Astrocyte (in vitro differentiated cells and primary cell): ENCODE measurements around the gene RPA3. TPM values are rescaled to one million over a fixed set of nuclear protein-coding genes. Genes with fewer than 3 reads are reported as not detected.

Source experiments
- DNase-seq: peaks from one replicate; pipeline ENCODE4 v3.0.0-alpha.2; 2010; ENCODE audit warnings: low read depth
- FAIRE-seq: peaks from 2 replicates; lab custom pipeline; 2011; peaks lifted over from hg19 to GRCh38; lab: Jason Lieb, UNC
- H2AFZ ChIP-seq: 2 replicates; pipeline ENCODE4 v1.6.0; 2012; ENCODE audit warnings: low read depth, low read length, inconsistent platforms
- H3K27ac ChIP-seq: 2 replicates; pipeline ENCODE4 v1.5.1; 2011; ENCODE audit warnings: low read depth, low read length, inconsistent platforms
- H3K27me3 ChIP-seq: 2 replicates; pipeline ENCODE4 v1.6.0; 2011; ENCODE audit warnings: low read length, inconsistent platforms; ENCODE audit not compliant: insufficient read depth
- H3K36me3 ChIP-seq: 2 replicates; pipeline ENCODE4 v1.5.1; 2011; ENCODE audit warnings: low read length, inconsistent platforms; ENCODE audit not compliant: insufficient read depth
- H3K4me1 ChIP-seq: 2 replicates; pipeline ENCODE4 v1.5.1; 2011; ENCODE audit warnings: low read length, inconsistent platforms; ENCODE audit not compliant: insufficient read depth
- H3K4me2 ChIP-seq: 2 replicates; pipeline ENCODE4 v1.6.0; 2012; ENCODE audit warnings: low read length, inconsistent platforms
- H3K4me3 ChIP-seq: 2 replicates; pipeline ENCODE4 v1.5.1; 2011; ENCODE audit warnings: low read depth, mild to moderate bottlenecking, low read length, inconsistent platforms; ENCODE audit not compliant: insufficient read depth
- H3K79me2 ChIP-seq: 2 replicates; pipeline ENCODE4 v1.6.0; 2012; ENCODE audit warnings: mild to moderate bottlenecking, low read length, inconsistent platforms; ENCODE audit not compliant: insufficient read depth
- H3K9ac ChIP-seq: 2 replicates; pipeline ENCODE4 v1.6.0; 2012; ENCODE audit warnings: mild to moderate bottlenecking, low read length, inconsistent platforms
- H3K9me3 ChIP-seq: 2 replicates; pipeline ENCODE4 v1.5.1; 2012; ENCODE audit warnings: low read depth, mild to moderate bottlenecking, low read length, inconsistent platforms; ENCODE audit not compliant: insufficient read depth
- H4K20me1 ChIP-seq: 2 replicates; pipeline ENCODE4 v1.6.0; 2012; ENCODE audit warnings: low read length, inconsistent platforms; ENCODE audit not compliant: insufficient read depth
- H3K27ac Mint-ChIP-seq: one replicate; pipeline ENCODE4 v1.8.0; 2021; ENCODE audit warnings: mild to moderate bottlenecking, mixed read lengths; ENCODE audit not compliant: unreplicated experiment
- H3K27me3 Mint-ChIP-seq: one replicate; pipeline ENCODE4 v1.8.0; 2021; ENCODE audit warnings: low read depth, mixed read lengths; ENCODE audit not compliant: unreplicated experiment
- H3K36me3 Mint-ChIP-seq: one replicate; pipeline ENCODE4 v1.8.0; 2021; ENCODE audit warnings: low read depth, mixed read lengths; ENCODE audit not compliant: unreplicated experiment
- H3K4me1 Mint-ChIP-seq: one replicate; pipeline ENCODE4 v1.8.0; 2021; ENCODE audit warnings: low read depth, mixed read lengths; ENCODE audit not compliant: unreplicated experiment
- H3K4me3 Mint-ChIP-seq: one replicate; pipeline ENCODE4 v1.8.0; 2021; ENCODE audit warnings: mild to moderate bottlenecking, moderate library complexity, mixed read lengths; ENCODE audit not compliant: unreplicated experiment
- H3K9me3 Mint-ChIP-seq: one replicate; pipeline ENCODE4 v1.8.0; 2021; ENCODE audit warnings: mild to moderate bottlenecking, mixed read lengths; ENCODE audit not compliant: unreplicated experiment
- CTCF ChIP-seq: IDR thresholded peaks from 2 replicates; pipeline ENCODE4 v1.5.1; 2011; ENCODE audit warnings: low read depth, mild to moderate bottlenecking, inconsistent platforms, low read length, moderate library complexity; ENCODE audit not compliant: insufficient read depth
- EZH2 ChIP-seq: IDR thresholded peaks from 2 replicates; pipeline ENCODE4 v1.6.1; 2012; ENCODE audit warnings: mild to moderate bottlenecking, low read length, inconsistent platforms; ENCODE audit not compliant: insufficient read depth
- total RNA-seq: library from RNA; stranded (reverse); gene quantifications from 2 replicates; pipeline ENCODE4 v1.2.1, GENCODE V29; 2021

The RPA3 gene
- total RNA-seq, 1 donor from 2014 or later = 17.7 TPM

DNA sequence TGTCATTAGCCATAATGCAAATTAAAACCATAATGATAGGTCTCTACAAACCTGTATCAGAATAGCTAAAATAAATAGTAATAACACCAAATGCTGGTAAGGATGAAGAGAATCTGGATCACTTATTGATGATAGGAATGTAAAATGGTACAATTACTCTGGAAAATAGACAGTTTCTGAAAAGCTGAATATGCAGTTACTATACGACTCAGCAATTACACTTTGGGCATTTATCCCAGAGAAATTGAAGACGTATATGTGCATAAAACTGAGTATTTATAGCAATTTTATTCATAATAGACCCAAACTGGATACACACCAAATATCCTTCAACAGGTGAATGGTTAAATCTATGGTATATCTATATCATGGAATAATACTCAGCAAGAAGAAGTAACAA lies 7.9 kb downstream of the RPA3 start:
- H3K4me1 ChIP-seq = peaks cover 12% of the 10 kb centered on the region
- H4K20me1 ChIP-seq = no peaks in the 10 kb centered on the region
- H3K27ac ChIP-seq = no peak overlapping the region
- H3K4me3 Mint-ChIP-seq = no peak overlapping the region
- no peaks in the 10 kb centered on the region for H3K27me3 Mint-ChIP-seq
- peak; percentile 32 for FAIRE-seq
- H3K9ac ChIP-seq = no peak overlapping the region
- H3K4me2 ChIP-seq = no peak overlapping the region
- H3K27me3 ChIP-seq = no peaks in the 10 kb centered on the region
- H3K36me3 ChIP-seq = no peaks in the 10 kb centered on the region
- TF ChIP-seq EZH2 = no peak
- TF ChIP-seq CTCF = no peak
- H3K79me2 ChIP-seq = no peaks in the 10 kb centered on the region
- no peaks in the 10 kb centered on the region for H3K36me3 Mint-ChIP-seq
- H3K9me3 Mint-ChIP-seq = no peaks in the 10 kb centered on the region
- H3K27ac Mint-ChIP-seq = no peak overlapping the region
- no peak overlapping the region for H3K4me3 ChIP-seq
- peaks cover 32% of the 10 kb centered on the region for H3K4me1 Mint-ChIP-seq
- no peak for DNase-seq
- H2AFZ ChIP-seq = no peak overlapping the region
- H3K9me3 ChIP-seq = no peaks in the 10 kb centered on the region

DNA sequence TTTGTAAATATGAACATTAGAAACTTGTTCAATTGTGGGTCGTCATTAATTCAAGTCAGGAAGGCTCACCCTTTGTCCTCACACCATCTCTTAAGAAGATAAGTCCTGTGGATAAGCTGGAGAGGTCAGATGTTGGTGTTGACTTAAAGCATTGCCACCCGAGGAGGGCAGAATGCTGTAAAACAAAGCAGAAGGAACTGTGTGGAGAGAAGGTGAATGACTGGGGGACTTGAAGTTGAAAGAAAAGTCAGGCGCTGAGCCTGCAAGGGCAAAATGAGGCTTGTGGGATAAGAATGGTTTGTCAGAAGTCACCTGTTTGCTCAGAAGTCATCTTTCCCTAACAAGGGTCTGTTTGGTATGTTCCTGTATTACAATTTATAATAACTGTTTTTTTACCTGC lies 9.1 kb downstream of the RPA3 start:
- H3K27ac ChIP-seq = no peak overlapping the region
- Mint-ChIP-seq H3K27me3 (no peaks in the 10 kb centered on the region), H3K4me3 (no peak overlapping the region), H3K27ac (peak overlapping the region; percentile 80), H3K4me1 (peaks cover 34% of the 10 kb centered on the region), H3K9me3 (no peaks in the 10 kb centered on the region), H3K36me3 (no peaks in the 10 kb centered on the region)
- FAIRE-seq (no peak), DNase-seq (no peak)
- no peaks in the 10 kb centered on the region for H3K9me3 ChIP-seq
- H3K9ac ChIP-seq = no peak overlapping the region
- no peaks in the 10 kb centered on the region for H3K79me2 ChIP-seq
- peaks cover 12% of the 10 kb centered on the region for H3K4me1 ChIP-seq
- H2AFZ ChIP-seq = no peak overlapping the region
- no peaks in the 10 kb centered on the region for H3K27me3 ChIP-seq
- H3K4me3 ChIP-seq = no peak overlapping the region
- H3K4me2 ChIP-seq = no peak overlapping the region
- no peaks in the 10 kb centered on the region for H3K36me3 ChIP-seq
- no peaks in the 10 kb centered on the region for H4K20me1 ChIP-seq
- no peak for TF ChIP-seq CTCF
- no peak for TF ChIP-seq EZH2

GRCh38 chr7:7707806-7708205 lies 10.6 kb downstream of the RPA3 start:
- TF ChIP-seq EZH2 (no peak), CTCF (no peak)
- Mint-ChIP-seq H3K27me3 (no peaks in the 10 kb centered on the region), H3K4me3 (peak overlapping the region; percentile 43), H3K27ac (peak overlapping the region; percentile 82), H3K9me3 (no peaks in the 10 kb centered on the region), H3K4me1 (peaks cover 34% of the 10 kb centered on the region), H3K36me3 (no peaks in the 10 kb centered on the region)
- Histone ChIP-seq H3K4me1 (peaks cover 12% of the 10 kb centered on the region), H3K79me2 (no peaks in the 10 kb centered on the region), H3K4me2 (peak overlapping the region; percentile 69), H2AFZ (peak overlapping the region; percentile 33), H3K9ac (peak overlapping the region; percentile 6), H3K27me3 (no peaks in the 10 kb centered on the region), H3K9me3 (no peaks in the 10 kb centered on the region), H3K36me3 (no peaks in the 10 kb centered on the region), H4K20me1 (no peaks in the 10 kb centered on the region), H3K27ac (peak overlapping the region; percentile 21), H3K4me3 (peak overlapping the region; percentile 9)
- DNase-seq (peak; percentile 75), FAIRE-seq (peak; percentile 43)
